NCI-H2171 treated with DMSO at 0.1 percent for 48 hours (cell line): ENCODE measurements around the gene PDXK.
"Not testable (repeated sequence)": the region's sequence is repeated elsewhere in the genome, so short reads cannot be mapped to it uniquely, and the experiment has no call there.

Experiments used
- DNase-seq: peaks from one replicate; lab custom pipeline; 2025; lab: John Stamatoyannopoulos, UW

PDXK gene

GRCh38 chr21:43697758-43698643 lies 20.9 kb upstream of the PDXK start:
- DNase-seq, result no peak

GRCh38 chr21:43699492-43699777 lies 19.5 kb upstream of the PDXK start:
- DNase-seq, result not testable (repeated sequence)

GRCh38 chr21:43699933-43700599 lies 18.9 kb upstream of the PDXK start:
- DNase-seq, result no peak

- DNase-seq, result no peak
Measured at GRCh38 chr21:43701936-43702784, 16.8 kb upstream of the PDXK start.

GRCh38 chr21:43702785-43703034 lies 16.2 kb upstream of the PDXK start:
- DNase-seq, result no peak

- no peak for DNase-seq
Measured at GRCh38 chr21:43703035-43703880, 15.7 kb upstream of the PDXK start.

GRCh38 chr21:43707462-43707861 lies 11.5 kb upstream of the PDXK start:
- DNase-seq, result no peak

- DNase-seq, result no peak
Measured at GRCh38 chr21:43708745-43709381, 10.1 kb upstream of the PDXK start.

- DNase-seq, result no peak
Measured at GRCh38 chr21:43712268-43712942, 6.5 kb upstream of the PDXK start.

GRCh38 chr21:43713123-43713522 lies 5.8 kb upstream of the PDXK start:
- not testable (repeated sequence) for DNase-seq

GRCh38 chr21:43716376-43717165 lies 2.4 kb upstream of the PDXK start:
- DNase-seq, result no peak

- DNase-seq, result no peak
Measured at GRCh38 chr21:43717166-43717853, 1.6 kb upstream of the PDXK start.

GRCh38 chr21:43717967-43718871 lies 710 bp upstream of the PDXK start:
- DNase-seq, result no peak

- DNase-seq, result no peak
Measured at GRCh38 chr21:43719748-43720538, 1.0 kb downstream of the PDXK start.

- no peak for DNase-seq
Measured at GRCh38 chr21:43720539-43721166, 1.7 kb downstream of the PDXK start.

- DNase-seq, result no peak
Measured at GRCh38 chr21:43721206-43721605, 2.3 kb downstream of the PDXK start.

GRCh38 chr21:43721939-43722338 lies 3.0 kb downstream of the PDXK start:
- no peak for DNase-seq
